HEK293 (cell line): Measurements from ENCODE around the gene TRAPPC3L.

Source experiments
- GLI4 ChIP-seq: fragments of 450-650 bp; formaldehyde crosslinking; IDR thresholded peaks from 2 replicates; pipeline ENCODE4 v1.5.1; 2016; ENCODE audit warnings: missing biosample characterization, missing genetic modification characterization
- GLIS2 ChIP-seq: fragments of 450-650 bp; formaldehyde crosslinking; IDR thresholded peaks from 2 replicates; pipeline ENCODE4 v1.5.1; 2016; ENCODE audit warnings: missing biosample characterization, missing genetic modification characterization
- HOXA7 ChIP-seq: sonication (generic); formaldehyde crosslinking; IDR thresholded peaks from 2 replicates; pipeline ENCODE4 v1.8.1; 2022; ENCODE audit warnings: missing genetic modification reagents, borderline replicate concordance
- HOXC10 ChIP-seq: sonication (generic); formaldehyde crosslinking; IDR thresholded peaks from 2 replicates; pipeline ENCODE4 v1.8.1; 2023; ENCODE audit warnings: mild to moderate bottlenecking, missing genetic modification reagents
- INSM2 ChIP-seq: fragments of 450-650 bp; formaldehyde crosslinking; IDR thresholded peaks from 2 replicates; pipeline ENCODE4 v1.5.1; 2016; ENCODE audit warnings: missing biosample characterization, missing genetic modification characterization
- KLF1 ChIP-seq: fragments of 450-650 bp; formaldehyde crosslinking; IDR thresholded peaks from 2 replicates; pipeline ENCODE4 v1.5.1; 2016; ENCODE audit warnings: missing biosample characterization, missing genetic modification characterization
- PRDM2 ChIP-seq: fragments of 450-650 bp; formaldehyde crosslinking; IDR thresholded peaks from 2 replicates; pipeline ENCODE4 v1.5.1; 2016; ENCODE audit warnings: missing biosample characterization, missing genetic modification characterization, borderline replicate concordance
- YY2 ChIP-seq: fragments of 450-650 bp; formaldehyde crosslinking; IDR thresholded peaks from 2 replicates; pipeline ENCODE4 v1.5.1; 2016; ENCODE audit warnings: missing biosample characterization, missing genetic modification characterization
- ZBTB11 ChIP-seq: fragments of 450-650 bp; formaldehyde crosslinking; conservative IDR thresholded peaks from 2 replicates; pipeline ENCODE4 v1.5.1; 2016; ENCODE audit warnings: low read depth, missing biosample characterization, missing genetic modification characterization
- ZBTB21 ChIP-seq: fragments of 450-650 bp; formaldehyde crosslinking; IDR thresholded peaks from 2 replicates; pipeline ENCODE4 v1.5.1; 2017; ENCODE audit warnings: missing biosample characterization, missing genetic modification characterization
- ZBTB26 ChIP-seq: fragments of 450-650 bp; formaldehyde crosslinking; optimal IDR thresholded peaks from 2 replicates; pipeline ENCODE3; 2016; ENCODE audit warnings: missing biosample characterization, mild to moderate bottlenecking, missing genetic modification characterization
- ZNF221 ChIP-seq: fragments of 450-650 bp; formaldehyde crosslinking; IDR thresholded peaks from 2 replicates; pipeline ENCODE4 v1.5.1; 2017; ENCODE audit warnings: missing biosample characterization, missing genetic modification characterization, borderline replicate concordance
- ZNF311 ChIP-seq: fragments of 450-650 bp; formaldehyde crosslinking; IDR thresholded peaks from 2 replicates; pipeline ENCODE4 v1.5.1; 2017; ENCODE audit warnings: missing biosample characterization, missing genetic modification characterization, borderline replicate concordance
- ZNF335 ChIP-seq: fragments of 450-650 bp; formaldehyde crosslinking; conservative IDR thresholded peaks from 2 replicates; pipeline ENCODE4 v1.5.1; 2016; ENCODE audit warnings: missing biosample characterization, missing genetic modification characterization
- ZNF549 ChIP-seq: fragments of 450-650 bp; IDR thresholded peaks from 2 replicates; pipeline ENCODE4 v1.5.1; 2018; ENCODE audit warnings: missing biosample characterization, missing genetic modification characterization, mild to moderate bottlenecking, inconsistent platforms, moderate library complexity
- ZNF561 ChIP-seq: fragments of 450-650 bp; IDR thresholded peaks from 2 replicates; pipeline ENCODE4 v1.5.1; 2018; ENCODE audit warnings: missing biosample characterization, missing genetic modification characterization, borderline replicate concordance
- ZNF629 ChIP-seq: fragments of 450-650 bp; formaldehyde crosslinking; IDR thresholded peaks from 2 replicates; pipeline ENCODE4 v1.5.1; 2017; ENCODE audit warnings: missing biosample characterization, missing genetic modification characterization
- ZNF639 ChIP-seq: fragments of 450-650 bp; formaldehyde crosslinking; IDR thresholded peaks from 2 replicates; pipeline ENCODE4 v1.5.1; 2016; ENCODE audit warnings: missing biosample characterization, missing genetic modification characterization
- ZNF707 ChIP-seq: fragments of 450-650 bp; formaldehyde crosslinking; IDR thresholded peaks from 2 replicates; pipeline ENCODE4 v1.5.1; 2016; ENCODE audit warnings: missing biosample characterization, missing genetic modification characterization
- ZNF768 ChIP-seq: fragments of 450-650 bp; formaldehyde crosslinking; IDR thresholded peaks from 2 replicates; pipeline ENCODE4 v1.5.1; 2018; ENCODE audit warnings: missing biosample characterization, mild to moderate bottlenecking, missing genetic modification characterization
- ZNF785 ChIP-seq: fragments of 450-650 bp; formaldehyde crosslinking; IDR thresholded peaks from 2 replicates; pipeline ENCODE4 v1.5.1; 2016; ENCODE audit warnings: missing biosample characterization, missing genetic modification characterization
- ZNF843 ChIP-seq: fragments of 450-650 bp; formaldehyde crosslinking; IDR thresholded peaks from 2 replicates; pipeline ENCODE4 v1.5.1; 2016; ENCODE audit warnings: missing biosample characterization, missing genetic modification characterization
- ZSCAN23 ChIP-seq: fragments of 450-650 bp; formaldehyde crosslinking; IDR thresholded peaks from 2 replicates; pipeline ENCODE4 v1.5.1; 2016; ENCODE audit warnings: missing biosample characterization, missing genetic modification characterization

The TRAPPC3L gene

GRCh38 chr6:116570856-116571682 is 25.6 kb upstream of the TRAPPC3L start, which contains the start of gene RWDD1 (continued):
- TF ChIP-seq ZBTB21 (tag by site-specific recombination): peak; percentile 28; the same call in 1 of the 2 replicates
- TF ChIP-seq HOXA7 (CRISPR knock-in tag): no peak
- peak; percentile 78; the same call in 1 of the 2 replicates for TF ChIP-seq ZNF561 (tag by site-specific recombination)
- TF ChIP-seq GLI4 (tag by site-specific recombination): no peak
- no peak for TF ChIP-seq ZNF311 (tag by site-specific recombination)
- TF ChIP-seq ZNF221 (tag by site-specific recombination): no peak
- TF ChIP-seq GLIS2 (tag by site-specific recombination): peak; percentile 36; the same call in 1 of the 2 replicates
- peak; percentile 63 for TF ChIP-seq ZBTB11
- peak; percentile 94 for TF ChIP-seq ZNF639
- TF ChIP-seq ZNF629: peak; percentile 83
- TF ChIP-seq ZNF549 (tag by site-specific recombination): no peak
- TF ChIP-seq ZNF768: no peak
- TF ChIP-seq HOXC10 (CRISPR knock-in tag): peak; percentile 60; the same call in 1 of the 2 replicates
- TF ChIP-seq PRDM2 (tag by site-specific recombination): no peak
- peak; percentile 59 for TF ChIP-seq INSM2 (tag by site-specific recombination)
- TF ChIP-seq ZNF707 (tag by site-specific recombination): no peak
- peak; percentile 92 for TF ChIP-seq ZBTB26 (tag by site-specific recombination)
- TF ChIP-seq YY2 (tag by site-specific recombination): peak; percentile 94
- 0 out of 2 replicates have a peak, but pooled peaks have one; percentile 14 for TF ChIP-seq KLF1
- 0 out of 2 replicates have a peak, but pooled peaks have one; percentile 22 for TF ChIP-seq ZNF785 (tag by site-specific recombination)
- peak; percentile 83 for TF ChIP-seq ZNF843 (tag by site-specific recombination)
- no peak; the same call in 1 of the 2 replicates for TF ChIP-seq ZSCAN23 (tag by site-specific recombination)
- TF ChIP-seq ZNF335 (tag by site-specific recombination): peak; percentile 100
